ENCODE measurements around the gene ABLIM1.

GRCh38 chr10:114519306-114519669 lies 138.8 kb downstream of the ABLIM1 start:
- no peak for TF ChIP-seq POLR2A (IDR thresholded peaks at IDR 0.05; ENCODE audit: low read length)
- no peak for TF ChIP-seq GATA1 (IDR thresholded peaks at IDR 0.05; ENCODE audit: low read depth, low read length)

Data from erythroblast (primary cell).